ENCODE data around the gene KRT36.

DNA sequence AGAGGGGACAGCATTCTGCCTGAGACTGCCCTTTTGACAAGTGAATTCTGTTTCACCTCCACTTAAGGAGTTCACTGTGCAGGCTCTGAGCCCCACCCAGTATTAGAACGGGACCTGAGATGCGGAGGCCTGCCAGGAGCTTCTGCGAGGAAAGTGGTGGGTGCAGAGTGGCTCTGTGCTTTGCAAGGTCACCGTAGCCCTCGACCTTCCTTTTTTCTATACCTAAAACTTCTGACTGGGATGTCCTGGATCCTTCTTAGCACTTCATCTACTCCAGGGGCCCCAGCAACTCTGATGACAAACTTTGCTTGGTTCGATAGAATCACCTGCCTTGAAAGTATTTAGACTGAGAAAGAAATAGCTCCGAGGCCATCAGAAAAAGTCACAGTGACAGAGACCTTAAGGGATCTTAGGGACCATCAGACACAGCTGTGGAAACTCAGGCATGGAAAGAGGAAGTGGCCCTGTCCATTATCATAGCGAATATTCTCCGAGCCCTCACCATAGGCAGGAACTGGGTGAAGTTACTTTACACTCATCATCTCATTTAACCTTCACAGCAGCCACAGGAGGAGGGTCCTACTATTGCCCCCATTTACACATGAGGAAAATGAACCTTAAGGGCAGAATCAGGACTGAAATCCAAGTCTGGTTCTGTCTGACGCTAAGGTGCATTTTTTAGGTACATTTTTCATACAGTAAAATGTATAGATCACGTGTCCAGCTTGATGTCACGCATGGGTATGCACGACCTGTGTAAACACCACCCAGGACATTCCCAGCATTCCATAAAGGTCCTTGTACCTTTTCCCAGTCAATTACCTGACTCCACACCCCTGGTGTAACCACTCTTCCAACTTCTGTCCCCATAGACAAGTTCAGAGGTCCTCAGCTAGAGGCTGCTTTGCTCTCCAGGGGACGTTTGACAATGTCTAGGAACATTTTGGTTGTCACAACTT is 16.4 kb upstream of the KRT36 start:
- TF ChIP-seq RAD21 (IDR thresholded peaks at IDR 0.05; ENCODE audit: insufficient read depth, low read depth, low read length) (no peak), POLR2AphosphoS5 (IDR thresholded peaks at IDR 0.05; ENCODE audit: low read length) (no peak), EZH2 (IDR thresholded peaks at IDR 0.05; ENCODE audit: borderline replicate concordance, control insufficient read depth, low read depth, low read length) (no peak)
